ENCODE data around the gene POLG. TPM values are rescaled to one million over a fixed set of nuclear protein-coding genes. Genes with fewer than 3 reads are reported as not detected.

The POLG gene
- total RNA-seq, 4 donors from 2014 or later, result 52.9 to 93.3 (median 66.9) TPM

DNA sequence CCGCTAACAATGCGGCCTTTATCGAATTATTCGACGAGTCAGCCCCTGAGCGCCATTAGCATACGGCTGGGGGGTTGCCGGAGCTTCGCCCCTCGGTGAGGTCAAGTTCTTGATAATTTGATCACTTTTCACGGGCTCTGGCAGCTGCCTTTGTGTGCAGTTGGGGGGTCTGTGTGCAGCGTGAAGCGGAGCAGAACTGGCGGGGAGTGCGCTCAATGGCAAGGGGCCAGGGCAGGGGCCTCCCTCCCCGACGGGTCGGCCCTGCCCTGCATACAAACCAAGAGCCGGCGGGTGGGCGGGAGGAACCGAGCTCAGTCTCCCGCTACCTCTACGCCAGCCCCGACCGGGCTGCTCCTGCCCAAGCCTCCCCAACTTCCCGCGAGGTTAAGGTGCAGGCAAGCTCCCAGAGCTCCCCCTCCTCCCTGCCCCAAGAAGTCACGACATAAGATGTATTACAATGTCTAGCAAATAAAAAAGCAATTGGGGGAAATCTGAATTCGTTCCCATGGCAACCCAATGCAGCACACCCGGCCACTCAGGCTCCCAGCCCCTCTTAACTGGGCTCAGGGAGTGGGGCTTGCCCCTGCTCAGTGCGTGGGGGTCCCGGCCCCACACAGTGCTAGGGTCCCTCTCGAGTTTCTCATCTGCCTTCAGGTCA, 34.1 kb upstream of the POLG start:
- ATAC-seq (ENCODE audit: low FRiP score), result no peak
- DNase-seq (ENCODE audit: low spot score), result no peak

GRCh38 chr15:89367485-89368451, 33.1 kb upstream of the POLG start:
- no peak for TF ChIP-seq CTCF (IDR thresholded peaks at IDR 0.05)
- ATAC-seq (ENCODE audit: low FRiP score) (no peak), DNase-seq (ENCODE audit: low spot score) (no peak)

More for the DNA sequence above, 34.1 kb upstream of the POLG start:
- no peak for TF ChIP-seq CTCF (IDR thresholded peaks at IDR 0.05)

GRCh38 chr15:89366656-89367393, 32.2 kb upstream of the POLG start:
- no peak for DNase-seq (ENCODE audit: low spot score)
- TF ChIP-seq CTCF (IDR thresholded peaks at IDR 0.05), result no peak
- no peak for ATAC-seq (ENCODE audit: low FRiP score)

GRCh38 chr15:89365462-89366065, 30.9 kb upstream of the POLG start:
- ATAC-seq (ENCODE audit: low FRiP score) (no peak), DNase-seq (ENCODE audit: low spot score) (no peak)
- no peak for TF ChIP-seq CTCF (IDR thresholded peaks at IDR 0.05)

DNA sequence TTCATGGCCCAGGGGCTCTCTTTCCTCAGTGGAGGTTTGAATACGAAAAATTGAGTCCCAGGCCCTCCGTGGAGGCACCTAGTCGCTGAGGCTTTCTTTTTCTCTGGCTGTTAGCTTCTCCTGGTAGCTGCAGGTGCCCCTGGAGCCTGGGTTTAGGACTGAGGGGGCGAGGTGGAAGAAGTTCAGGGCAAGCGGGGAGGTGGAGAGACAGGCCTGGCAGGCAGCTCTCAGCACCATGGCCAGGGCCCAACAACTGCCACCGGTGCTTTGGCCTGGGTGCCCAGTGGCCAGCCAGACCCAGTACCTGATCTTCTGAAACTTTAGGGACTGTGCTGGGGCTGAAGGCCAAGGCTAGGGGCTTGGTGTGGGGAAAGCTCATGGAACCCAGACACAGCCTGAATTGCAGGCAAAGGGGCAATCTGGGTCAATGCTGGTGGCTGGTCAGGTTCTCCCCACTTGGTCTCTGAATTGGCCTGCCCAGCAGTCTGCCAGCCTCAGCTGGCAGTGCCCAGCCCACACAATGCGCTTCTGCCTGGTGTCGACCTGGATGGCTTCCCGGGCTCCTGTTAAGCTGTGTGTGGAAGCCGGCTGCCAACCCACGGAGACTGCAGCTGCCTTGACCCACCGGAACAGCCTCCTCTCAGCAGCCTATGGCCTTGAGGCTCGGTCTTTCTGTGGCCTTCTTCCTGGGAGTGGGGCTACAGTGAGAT, 30.3 kb upstream of the POLG start:
- TF ChIP-seq CTCF (IDR thresholded peaks at IDR 0.05), result no peak
- no peak for DNase-seq (ENCODE audit: low spot score)

DNA sequence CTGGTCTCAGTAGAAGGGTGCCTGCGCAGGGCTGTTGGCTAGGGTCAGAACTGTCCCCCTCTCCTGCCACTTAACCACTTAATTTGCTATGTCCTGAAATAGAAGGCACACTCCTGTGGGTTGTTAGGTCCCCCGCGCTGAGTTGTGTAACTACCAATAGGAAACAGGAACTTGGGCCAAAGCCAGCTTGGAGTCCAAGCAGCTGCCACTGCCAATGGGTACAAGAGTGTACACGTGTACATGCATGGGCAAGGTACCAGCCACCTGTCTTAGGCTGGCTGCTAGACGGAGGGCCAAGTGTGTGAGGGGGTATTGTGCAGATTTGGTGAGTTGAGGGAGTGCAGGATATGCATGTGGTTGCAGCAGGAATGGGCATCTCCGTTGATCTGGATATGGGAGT, 29.7 kb upstream of the POLG start:
- no peak for DNase-seq (ENCODE audit: low spot score)
- ATAC-seq (ENCODE audit: low FRiP score), result no peak
- TF ChIP-seq CTCF (IDR thresholded peaks at IDR 0.05), result no peak

More for the DNA sequence above, 30.3 kb upstream of the POLG start:
- ATAC-seq (ENCODE audit: low FRiP score), result no peak

Data from omental fat pad (tissue), 4 donors.